ENCODE data around the gene MAST4.

Gene MAST4

DNA sequence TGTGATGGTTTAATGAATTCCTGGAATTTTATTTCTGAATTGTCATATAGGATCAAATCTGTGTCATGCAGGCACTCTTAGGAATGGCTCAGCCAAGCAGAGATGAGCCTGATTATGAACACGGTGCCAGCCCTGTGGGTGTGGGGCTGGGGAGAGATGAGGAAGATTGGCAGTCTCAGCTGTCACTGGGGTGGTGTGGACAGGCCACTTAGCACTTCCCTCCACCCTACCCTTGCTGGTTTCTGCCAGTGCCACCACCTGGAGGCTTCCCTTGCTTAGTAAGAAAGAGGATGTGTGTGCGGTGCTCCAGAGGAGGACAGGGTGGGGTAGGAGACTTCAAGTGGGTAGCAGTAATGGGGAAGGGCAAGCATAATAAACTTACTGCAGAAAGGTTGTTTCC lies 373.8 kb downstream of the MAST4 start:
- FAIRE-seq, result no peak

DNA sequence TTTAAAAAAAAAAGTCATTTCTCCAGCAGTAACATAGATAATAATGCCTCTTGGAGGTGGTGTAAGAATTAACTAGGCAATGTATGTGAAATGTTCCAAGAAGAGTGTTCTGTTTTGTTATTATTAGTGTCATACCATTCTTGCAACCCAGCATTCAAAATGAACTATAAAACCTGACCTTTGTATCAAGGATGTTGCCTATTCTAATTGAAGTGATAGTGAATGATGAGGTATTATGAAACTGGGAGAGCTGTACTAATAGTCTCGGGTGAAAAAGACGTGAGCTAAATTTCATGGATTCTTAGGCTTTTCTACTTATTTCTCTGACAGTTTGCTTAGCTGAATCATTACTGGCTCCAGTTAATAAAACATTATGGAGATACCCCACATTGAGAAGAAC lies 375.8 kb downstream of the MAST4 start:
- no peak for FAIRE-seq

DNA sequence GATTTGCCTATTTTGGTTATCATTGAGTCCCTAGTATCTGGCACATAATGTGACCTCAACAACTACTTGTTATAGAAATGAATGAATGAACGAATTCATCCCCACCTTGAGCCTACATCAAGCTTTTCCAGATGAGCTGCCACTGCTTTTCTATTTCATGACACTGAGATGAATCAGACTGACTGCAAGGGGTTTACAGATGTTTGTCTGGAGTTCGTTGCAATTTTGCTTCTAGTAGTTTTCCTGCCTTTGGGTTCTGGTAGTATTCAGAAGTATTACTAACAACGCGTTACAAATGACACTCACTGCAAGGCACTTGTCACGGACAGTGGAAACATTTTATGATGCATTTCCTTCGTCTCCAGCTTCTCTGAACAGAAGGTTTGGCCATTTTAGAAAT lies 378.1 kb downstream of the MAST4 start:
- FAIRE-seq, result no peak

DNA sequence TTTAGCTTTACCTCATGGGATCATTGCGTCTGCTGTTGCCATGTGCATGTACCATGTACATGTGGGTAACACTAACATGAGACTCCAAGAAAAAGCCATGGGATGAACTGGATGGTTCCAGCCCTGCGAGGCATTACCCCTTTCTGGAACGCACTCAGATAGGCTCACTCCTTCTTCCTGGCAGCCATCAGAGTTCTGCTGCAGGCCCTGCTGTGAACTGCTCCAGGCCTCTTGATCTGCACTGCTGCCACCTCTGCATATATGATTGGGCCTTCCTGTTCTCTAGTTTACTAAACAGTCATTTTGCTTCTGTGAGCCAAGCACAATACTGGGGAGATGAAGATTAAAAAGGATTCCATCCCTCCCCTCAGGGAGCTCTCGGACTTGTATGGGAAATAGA lies 379.9 kb downstream of the MAST4 start:
- no peak for FAIRE-seq

DNA sequence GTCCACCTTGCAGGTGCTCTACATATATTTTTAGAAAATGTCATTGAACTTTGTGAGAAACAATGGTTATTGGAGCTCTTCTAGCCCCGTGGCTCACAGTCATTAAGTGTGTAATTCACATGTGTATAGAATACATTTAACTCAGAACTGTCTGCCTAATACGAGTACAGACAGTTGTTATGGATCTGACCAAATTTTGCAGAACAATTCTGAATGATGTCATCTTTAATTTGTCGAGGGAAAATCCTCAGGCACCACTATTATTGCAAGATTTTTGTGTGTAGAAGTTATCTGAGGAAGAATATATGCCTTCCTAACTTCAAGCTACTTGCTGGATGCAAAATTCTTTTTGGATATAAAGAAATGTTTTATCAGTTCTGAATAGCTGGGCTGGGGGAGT lies 383.5 kb downstream of the MAST4 start:
- no peak for FAIRE-seq

DNA sequence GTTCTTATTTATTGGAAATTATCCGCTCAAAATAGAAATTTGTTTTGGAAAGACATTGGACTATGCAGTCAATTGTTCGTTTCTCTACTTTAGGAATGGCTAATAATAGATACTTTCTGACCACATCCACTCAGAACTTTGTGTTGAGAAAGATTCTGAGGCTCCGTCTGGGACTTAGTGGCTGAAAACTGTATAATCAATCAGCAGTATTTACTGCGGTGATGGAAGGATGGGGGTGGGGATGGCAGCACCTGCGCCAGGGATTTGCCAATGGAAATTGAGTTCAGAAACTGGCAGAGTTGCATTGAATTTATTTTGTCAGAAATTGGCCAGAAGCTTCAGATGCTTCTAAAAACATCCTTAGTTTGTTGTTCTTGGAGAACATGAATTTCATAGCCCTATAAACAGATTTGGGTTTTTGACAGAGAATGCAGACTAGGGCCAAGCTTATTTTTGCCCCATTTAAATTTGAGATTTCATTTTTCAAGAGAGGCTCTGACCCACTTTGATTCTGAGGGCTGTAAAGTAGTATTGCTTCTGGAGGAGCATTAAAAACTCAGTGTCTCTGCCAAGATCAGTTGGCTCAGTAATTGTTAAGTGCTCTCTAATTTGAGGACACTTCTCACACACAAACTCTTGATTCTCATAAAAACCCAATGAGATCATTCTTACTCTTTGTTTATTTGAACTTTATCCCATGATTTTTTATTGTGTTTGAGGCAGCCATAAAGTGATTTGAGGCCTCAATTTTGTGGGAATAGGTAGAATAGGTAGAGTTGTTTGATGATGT lies 385.3 kb downstream of the MAST4 start:
- FAIRE-seq, result no peak

DNA sequence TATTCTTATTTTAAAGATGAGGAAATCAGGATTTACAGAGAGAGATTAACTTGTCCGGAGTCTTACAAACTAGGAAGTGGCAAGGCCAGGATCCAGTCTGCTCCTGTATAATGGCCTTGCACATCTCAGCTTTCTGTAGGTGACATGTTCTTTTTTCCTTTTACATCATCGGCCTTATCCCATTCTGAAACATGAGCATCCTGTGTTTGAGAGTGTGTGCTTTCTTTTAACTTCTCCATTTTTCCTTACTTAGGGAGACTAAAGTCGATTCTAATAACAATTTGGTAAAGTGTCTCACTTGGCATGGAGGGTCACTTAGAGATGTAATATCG lies 385.8 kb downstream of the MAST4 start:
- FAIRE-seq, result no peak

DNA sequence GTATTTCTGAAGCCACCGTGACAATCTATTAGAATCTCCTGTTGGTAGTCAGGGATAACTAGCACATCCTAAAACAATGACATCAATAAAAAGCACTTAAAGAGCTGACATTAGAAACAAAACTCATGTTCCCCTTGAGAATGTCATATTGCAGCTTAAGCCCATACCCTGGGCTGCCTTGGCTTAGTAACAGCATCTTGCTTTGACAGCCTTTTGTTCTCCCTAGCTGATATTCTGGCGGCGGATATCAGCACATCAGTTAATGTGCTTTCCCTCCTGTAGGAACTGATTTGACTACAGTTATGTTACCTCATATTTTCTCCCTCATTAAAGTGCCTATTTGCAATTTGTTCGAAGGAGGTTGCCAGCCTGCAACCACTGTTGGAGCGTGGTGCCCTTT lies 386.3 kb downstream of the MAST4 start:
- FAIRE-seq, result no peak

DNA sequence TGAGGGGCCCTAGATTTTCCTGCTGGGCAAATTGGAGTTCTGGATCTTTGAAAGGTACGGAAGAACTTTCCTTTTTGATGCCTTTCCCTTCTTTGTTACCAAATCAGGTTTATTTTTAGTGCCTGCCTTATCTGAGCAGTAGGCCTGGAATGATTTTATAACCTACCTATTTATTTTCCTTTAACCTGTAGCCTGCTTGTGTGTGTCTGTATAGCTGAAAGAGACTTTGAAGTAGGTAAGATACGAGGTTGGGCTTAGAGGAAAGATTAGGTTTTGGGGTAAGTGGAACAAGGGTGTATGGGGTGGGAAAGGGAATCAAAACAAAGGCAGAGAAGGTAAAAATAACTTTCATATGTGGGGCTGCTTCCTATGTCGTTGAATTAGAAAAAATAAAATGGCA lies 389.2 kb downstream of the MAST4 start:
- no peak for FAIRE-seq

DNA sequence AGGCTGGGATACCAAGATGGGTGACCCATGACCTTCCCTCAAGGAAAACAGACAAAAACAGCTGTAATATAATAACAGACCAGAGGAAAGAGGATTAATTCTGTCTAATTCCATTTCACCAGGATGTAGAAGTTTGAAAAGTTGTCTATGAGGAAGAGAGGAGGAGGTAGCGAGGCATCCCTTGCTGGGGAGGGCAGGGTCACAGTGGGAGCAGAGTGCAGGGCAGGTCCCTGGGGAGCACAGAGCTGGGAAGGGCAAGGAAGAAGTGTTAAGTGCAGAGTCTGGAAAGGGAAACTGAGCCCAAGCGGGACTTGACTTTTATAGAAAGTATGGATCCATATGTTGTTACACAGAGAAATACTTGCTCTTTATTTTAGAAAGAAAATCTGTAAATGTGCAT lies 389.8 kb downstream of the MAST4 start:
- no peak for FAIRE-seq

DNA sequence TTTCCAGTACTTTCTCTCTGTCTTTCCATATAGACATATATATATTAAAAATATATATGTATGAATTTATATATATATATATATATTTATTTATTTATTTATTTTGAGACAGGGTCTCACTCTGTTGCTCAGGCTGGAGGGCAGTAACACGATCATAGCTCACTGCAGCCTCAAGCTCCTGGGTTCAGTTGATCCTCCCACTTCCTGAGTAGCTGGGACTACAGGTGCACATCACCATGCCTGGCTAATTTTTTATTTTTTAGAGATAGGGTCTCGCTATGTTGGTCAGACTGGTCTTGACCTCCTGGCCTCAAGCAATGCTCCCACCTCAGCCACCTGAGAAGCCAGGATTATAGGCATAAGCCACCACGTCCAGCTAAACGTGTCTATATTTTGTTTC lies 390.3 kb downstream of the MAST4 start:
- no peak for FAIRE-seq

DNA sequence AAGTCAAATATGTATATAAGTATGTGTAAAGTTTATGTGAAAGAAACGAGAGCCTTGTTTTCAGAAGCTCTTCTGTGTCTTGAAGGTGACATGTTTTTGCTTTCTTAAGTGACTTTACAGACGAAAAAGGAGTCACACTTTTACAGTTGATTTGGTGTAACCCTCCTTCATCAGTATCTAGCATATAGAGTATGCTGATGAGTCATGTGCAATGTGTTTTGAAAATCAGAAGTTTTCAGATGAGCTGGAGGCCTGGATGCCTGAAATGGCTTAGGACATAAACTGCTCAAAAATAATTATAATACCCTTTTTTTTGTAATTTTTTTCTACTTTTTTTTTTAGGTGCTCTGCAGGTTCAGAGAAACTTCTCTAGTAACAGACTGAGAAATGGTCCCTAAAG lies 390.9 kb downstream of the MAST4 start:
- FAIRE-seq, result no peak

DNA sequence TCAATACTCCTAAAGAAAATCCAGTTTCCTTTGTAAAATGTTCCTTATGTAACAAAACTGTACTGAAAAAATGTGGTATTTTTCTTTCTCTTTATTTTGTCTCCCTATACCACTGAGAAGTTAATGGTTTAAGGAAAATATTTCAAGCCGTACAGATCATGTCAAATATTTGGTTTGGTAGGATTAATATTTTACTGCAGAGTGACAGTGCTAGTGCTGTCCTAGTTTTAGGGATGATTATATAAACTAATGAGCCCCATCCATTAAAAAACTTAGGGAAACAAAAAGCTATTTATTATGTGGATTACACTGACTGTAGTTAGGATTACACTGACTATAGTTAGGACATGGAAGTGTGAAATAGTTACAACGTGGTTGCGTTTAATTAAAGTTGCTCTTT lies 391.3 kb downstream of the MAST4 start:
- no peak for FAIRE-seq

DNA sequence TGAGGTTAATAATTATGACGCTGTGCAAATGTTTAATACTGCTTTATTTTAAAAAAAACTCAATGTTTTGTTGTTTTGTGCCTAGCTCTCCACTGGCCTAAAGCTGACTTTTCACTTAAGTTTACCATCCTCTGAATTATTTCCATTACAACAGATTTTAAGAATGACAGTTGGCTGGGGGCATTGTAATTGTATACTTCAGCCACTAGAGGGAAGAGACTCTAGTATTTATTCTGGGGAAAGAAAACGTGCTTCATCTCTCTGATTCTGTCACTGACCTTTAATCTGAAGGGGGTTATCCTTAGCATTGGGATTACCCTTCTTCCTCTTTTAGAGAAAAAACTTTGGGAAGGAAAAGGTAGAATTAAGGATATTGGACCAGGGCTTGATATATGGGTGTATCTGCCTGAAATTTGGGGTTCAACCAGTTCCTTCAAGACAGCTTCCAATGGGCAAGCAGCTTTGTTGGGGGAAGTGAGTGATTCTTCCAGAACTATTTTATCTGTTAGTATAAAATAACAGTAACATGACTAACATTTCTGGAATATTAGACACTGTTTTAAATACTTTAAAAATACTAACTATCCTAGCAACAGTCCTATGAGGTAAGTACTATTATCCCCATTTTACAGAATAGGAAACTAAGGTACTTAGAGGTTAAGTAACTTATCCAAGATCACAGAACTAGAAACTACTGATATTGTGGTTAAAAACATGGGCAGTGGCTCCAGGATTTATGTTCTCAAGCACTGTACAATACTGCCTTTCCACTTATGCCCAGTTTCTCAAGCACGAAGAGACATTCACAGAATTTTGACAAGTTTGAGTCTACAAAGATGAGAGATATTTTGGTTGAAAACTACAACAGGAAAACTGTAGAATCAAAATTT lies 392.0 kb downstream of the MAST4 start:
- FAIRE-seq, result peak; percentile 34

DNA sequence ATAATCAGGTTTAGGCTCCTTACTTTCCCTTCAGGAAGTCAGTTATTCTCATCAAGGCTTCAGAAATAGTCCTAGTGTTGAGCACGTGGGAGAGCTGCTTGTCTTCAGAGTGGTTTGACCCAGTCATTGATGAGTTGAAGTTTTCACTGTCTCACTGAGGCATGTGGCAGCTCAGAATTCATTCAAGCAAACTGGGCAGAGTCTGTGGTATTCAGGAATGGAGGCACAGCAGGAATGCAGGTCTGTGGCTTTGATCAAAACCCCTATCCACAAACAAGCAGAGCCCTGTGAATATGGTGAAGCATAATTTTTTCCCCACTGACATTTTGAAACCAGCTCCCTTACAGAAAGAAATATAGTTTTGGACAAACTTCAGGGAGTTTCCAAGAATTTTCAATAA lies 393.1 kb downstream of the MAST4 start:
- FAIRE-seq, result no peak

DNA sequence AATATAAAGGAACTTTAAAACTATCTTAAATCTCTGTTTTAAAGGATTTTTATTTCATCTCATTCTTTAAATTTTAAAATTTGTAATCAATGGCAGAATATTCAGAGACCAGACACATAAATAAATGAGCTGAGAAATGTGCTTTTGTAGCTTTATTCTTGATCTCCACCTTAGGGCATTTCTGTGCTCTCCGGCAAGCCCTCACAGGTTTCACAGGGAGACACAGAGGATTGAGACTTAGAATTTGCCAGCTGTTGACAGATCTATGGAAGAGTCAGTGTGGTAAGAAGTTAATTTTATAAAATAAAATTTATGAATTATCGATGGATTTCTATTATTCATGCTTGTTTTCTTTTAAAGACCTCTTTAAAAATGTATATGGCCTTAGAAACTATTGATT lies 393.6 kb downstream of the MAST4 start:
- FAIRE-seq, result no peak

DNA sequence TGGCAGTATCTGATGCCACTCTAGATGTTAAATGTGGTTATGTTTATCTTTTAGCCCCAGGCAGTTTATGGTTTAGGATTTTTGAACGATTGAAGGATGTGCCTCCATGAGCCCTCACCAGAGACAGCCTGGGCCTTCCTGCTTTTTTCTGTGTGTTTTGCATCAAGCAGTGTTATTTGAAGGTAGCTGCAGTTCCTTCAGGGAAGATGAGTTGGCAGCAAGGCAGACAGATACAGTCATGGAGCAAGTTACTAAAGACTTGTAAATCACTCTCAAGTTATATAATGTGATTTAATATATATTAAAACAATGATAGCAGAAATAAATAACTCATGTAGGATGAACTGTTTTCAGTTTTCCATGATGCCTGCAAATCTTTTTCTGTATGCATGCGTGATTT lies 395.6 kb downstream of the MAST4 start:
- FAIRE-seq, result no peak

DNA sequence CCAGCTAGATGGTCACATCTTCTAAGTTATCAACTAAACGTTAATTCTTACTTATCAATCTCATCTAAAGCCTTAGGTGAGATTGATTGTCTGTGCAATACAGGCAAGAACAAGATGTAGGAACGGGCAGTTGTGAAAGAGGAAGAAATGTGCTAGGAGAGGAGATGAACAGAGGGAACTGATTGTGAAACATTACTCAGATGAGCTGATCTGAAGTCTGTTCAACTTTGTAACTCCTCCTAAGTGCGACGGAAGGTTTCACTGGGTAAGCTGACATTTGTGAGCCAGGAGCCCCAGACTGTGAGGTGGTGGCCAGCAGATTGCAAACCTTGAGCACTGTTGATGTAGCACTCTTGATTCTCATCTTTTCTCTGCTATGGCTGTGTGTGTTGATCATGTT lies 396.4 kb downstream of the MAST4 start:
- no peak for FAIRE-seq

DNA sequence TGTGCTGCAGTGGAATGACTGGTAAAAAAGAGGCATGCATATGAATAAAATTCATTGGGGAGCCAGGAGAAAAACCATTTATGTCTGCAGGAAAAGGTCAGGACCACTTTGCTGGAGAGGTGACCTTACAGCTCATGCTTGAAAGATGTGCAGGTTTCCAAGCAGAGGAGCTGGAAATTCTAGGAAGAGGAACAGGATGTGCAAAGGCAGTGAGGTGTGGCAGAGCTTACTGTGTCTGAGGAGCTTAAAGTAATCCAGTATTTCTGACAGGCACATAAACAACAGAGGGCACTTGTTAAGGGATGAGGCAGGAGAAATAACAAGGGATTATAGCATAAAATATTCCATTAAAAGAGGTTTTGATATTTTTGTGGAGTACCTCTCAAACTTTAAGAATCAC lies 397.3 kb downstream of the MAST4 start:
- FAIRE-seq, result no peak

DNA sequence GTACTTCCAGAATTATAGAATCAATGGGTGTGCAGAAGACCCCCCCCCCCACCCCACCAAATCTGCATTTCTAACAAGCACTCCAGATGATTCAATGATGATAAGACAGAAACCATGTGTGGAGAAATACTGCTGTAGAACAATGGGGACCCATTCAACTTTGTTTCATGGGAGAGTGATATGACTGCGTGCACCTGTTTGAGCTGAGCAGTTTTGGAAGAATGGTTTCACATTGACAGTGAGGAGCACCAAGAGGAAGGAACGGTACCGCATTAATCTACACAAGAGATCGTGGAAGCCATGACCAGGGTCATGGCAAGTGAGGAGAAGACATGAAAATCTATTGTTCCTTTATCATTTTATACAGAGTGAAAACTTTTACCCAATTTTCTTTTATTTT lies 397.7 kb downstream of the MAST4 start:
- no peak for FAIRE-seq

DNA sequence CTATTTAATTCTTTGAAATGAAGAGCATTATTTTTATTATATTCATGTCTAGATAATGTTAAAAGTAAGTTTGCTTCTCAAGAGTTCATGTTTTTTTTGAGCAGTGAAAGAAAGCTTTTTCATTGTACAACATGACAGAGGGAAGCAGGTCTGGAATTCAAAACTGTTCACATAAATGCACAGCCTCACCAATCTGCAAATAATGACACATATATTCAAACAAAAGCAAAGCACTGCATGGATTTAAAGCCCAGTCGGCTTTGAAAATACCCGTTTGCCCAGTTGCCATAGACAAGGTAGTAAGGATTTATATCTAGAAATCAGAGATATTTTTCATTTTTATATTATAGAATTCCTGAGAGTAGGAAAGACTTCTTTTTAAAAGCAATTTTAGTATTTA lies 398.6 kb downstream of the MAST4 start:
- no peak for FAIRE-seq

DNA sequence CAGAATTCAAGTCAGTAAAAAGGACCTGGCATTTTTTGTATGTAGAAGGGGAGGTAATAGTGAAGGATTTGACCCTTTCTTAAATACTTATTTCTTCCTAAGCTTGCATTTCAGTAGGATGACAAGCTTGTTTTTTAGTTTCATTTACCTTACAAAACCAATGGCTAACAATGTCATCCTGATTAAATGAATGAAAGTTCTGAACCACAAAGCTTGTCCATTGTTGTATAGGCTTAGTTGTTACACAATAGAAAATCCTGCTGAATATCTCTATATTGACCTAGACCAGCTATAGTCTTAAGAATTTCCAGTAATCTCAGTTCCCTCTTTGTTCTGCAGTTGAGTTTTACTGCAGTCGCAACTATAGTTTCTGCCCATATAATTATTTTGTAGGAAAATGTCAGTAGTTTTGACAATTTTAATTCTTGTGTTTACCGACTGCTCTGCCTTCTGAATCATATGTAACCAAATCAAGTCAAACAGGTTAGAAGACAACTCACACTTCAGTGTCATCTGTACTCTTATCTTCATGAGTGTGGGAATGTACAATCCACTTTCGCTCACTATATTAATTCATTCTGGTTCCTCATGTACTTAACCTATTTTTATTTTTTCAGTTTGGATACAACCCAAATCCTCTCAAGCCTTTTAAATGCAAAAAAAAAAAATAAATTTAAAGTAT lies 404.7 kb downstream of the MAST4 start:
- FAIRE-seq, result no peak

DNA sequence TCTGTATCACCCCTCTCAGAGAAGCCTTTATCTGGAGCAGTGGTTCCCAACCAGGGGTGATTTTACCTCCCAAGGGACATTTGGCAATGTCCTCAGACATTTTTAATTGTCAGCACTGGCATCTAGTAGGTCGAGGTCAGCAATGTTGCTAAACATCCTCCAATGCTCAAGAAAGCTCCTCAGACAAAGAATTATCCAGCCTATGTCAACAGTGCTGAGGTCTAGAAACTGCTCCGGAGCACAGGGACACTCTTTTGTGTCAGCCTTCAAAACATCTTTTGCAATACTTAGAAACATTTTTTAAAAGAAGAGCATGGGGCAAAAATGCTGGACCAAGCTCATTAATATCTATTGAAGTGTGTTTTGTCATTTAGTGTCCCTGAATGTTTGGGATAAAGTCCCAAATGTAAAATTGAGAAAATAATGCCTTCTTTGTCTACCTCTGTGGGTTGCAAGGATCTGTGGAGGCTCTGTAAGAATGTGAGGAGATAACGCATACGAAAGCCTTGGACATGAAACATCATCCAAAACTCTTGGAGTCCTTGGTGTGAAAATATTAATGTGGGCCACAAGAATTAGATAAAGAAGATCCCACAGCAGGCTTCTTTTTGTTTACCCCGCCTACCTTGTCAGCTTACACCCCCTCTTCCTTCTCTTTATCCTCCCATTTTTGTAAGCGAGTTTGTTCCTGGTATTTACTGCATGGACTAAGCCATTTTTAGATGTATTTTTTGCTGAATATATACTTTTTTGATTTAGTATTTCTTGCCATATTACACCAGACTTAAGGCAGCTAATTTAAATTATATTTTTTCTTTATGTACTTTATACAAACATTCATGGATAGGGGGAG lies 406.9 kb downstream of the MAST4 start:
- FAIRE-seq, result no peak

All from TTC549 (cell line).